Mesothelial cell of epicardium (in vitro differentiated cells): ENCODE results near the gene HMMR. TPM values are rescaled to one million over a fixed set of nuclear protein-coding genes. Genes with fewer than 3 reads are reported as not detected.

ENCODE experiments used
- DNase-seq, 2 experiments: peaks; one replicate each; pipeline ENCODE4 v3.0.0; 2021; ENCODE audit warnings: low spot score in 2 of 2; ENCODE audit not compliant: unreplicated experiment in 2 of 2
- H3K27ac Mint-ChIP-seq: 2 replicates; pipeline ENCODE4 v1.8.0; 2021; ENCODE audit warnings: mixed read lengths
- H3K27me3 Mint-ChIP-seq: 2 replicates; pipeline ENCODE4 v1.8.0; 2021; ENCODE audit warnings: low read depth, mixed read lengths
- H3K36me3 Mint-ChIP-seq: 2 replicates; pipeline ENCODE4 v1.8.0; 2021; ENCODE audit warnings: mixed read lengths
- H3K4me1 Mint-ChIP-seq: 2 replicates; pipeline ENCODE4 v1.8.0; 2021; ENCODE audit warnings: mixed read lengths
- H3K4me3 Mint-ChIP-seq: 2 replicates; pipeline ENCODE4 v1.8.0; 2021; ENCODE audit warnings: mild to moderate bottlenecking, moderate library complexity, mixed read lengths
- H3K9me3 Mint-ChIP-seq: 2 replicates; pipeline ENCODE4 v1.8.0; 2021; ENCODE audit warnings: mixed read lengths
- total RNA-seq: library from RNA; stranded (reverse); gene quantifications from 3 replicates; pipeline ENCODE4 v1.2.1, GENCODE V29; 2021
- TF ChIP-seq, protein P1 (sequence below): fragments of 200-600 bp; sonication (generic); IDR thresholded peaks from one replicate; pipeline ENCODE4 v1.5.0; 2021; ENCODE audit warnings: antibody characterized with exemption; ENCODE audit not compliant: unreplicated experiment

Gene HMMR
- total RNA-seq, 1 donor from 2014 or later, result 9.4 TPM

DNA sequence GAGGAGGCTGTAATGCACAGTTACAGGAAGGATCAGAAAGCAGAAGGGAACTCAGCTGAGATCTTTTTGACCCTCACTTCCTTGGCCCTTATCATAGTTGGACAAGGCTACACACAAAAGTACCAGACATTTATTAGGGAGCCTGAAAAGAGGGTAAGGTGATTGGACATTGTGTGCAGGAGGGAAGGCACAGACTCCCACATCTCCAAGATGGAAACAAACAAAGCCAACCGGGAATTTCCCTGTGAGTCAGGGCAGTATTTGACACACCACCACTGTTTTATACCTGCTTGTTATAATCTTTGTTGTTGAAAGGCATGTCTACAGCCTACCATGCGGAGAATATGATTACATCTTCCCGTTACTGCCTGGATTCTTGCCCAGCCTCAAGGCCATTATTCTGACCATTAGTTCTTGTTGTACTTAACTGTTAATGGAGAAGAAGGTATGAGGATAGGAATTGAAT lies 26.0 kb upstream of the HMMR start:
- TF ChIP-seq, protein P1, sequence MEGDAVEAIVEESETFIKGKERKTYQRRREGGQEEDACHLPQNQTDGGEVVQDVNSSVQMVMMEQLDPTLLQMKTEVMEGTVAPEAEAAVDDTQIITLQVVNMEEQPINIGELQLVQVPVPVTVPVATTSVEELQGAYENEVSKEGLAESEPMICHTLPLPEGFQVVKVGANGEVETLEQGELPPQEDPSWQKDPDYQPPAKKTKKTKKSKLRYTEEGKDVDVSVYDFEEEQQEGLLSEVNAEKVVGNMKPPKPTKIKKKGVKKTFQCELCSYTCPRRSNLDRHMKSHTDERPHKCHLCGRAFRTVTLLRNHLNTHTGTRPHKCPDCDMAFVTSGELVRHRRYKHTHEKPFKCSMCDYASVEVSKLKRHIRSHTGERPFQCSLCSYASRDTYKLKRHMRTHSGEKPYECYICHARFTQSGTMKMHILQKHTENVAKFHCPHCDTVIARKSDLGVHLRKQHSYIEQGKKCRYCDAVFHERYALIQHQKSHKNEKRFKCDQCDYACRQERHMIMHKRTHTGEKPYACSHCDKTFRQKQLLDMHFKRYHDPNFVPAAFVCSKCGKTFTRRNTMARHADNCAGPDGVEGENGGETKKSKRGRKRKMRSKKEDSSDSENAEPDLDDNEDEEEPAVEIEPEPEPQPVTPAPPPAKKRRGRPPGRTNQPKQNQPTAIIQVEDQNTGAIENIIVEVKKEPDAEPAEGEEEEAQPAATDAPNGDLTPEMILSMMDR, result no peak
- DNase-seq, result no peak
- H3K27ac Mint-ChIP-seq, result peak overlapping the region; percentile 88
- H3K36me3 Mint-ChIP-seq, result no peaks in the 10 kb centered on the region
- H3K9me3 Mint-ChIP-seq, result no peaks in the 10 kb centered on the region
- H3K4me3 Mint-ChIP-seq, result no peak overlapping the region
- H3K4me1 Mint-ChIP-seq, result peaks cover 27% of the 10 kb centered on the region
- no peaks in the 10 kb centered on the region for H3K27me3 Mint-ChIP-seq

DNA sequence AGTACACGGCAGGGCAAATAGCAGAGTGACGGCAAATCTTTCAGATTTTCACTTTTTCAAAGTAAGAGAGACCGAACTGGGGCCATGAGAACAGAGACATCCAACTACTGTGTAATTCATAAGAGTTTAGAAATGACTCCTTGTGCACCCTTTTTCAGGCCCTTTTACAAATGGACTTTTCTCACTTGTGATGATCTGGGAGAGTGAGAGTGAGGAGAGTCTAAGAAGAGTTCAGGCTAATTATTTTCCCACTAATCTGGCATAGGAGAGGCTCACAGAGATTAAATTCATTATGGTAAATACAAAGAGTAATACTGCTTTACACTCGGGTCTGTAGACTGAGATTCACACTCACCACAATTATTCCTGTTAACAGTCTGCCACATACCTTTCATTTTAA lies 23.9 kb upstream of the HMMR start:
- no peaks in the 10 kb centered on the region for H3K9me3 Mint-ChIP-seq
- TF ChIP-seq, protein P1, result no peak
- no peak for DNase-seq
- peak overlapping the region; percentile 87 for H3K4me3 Mint-ChIP-seq
- no peaks in the 10 kb centered on the region for H3K27me3 Mint-ChIP-seq
- H3K27ac Mint-ChIP-seq, result peak overlapping the region; percentile 96
- peaks cover 44% of the 10 kb centered on the region for H3K4me1 Mint-ChIP-seq
- H3K36me3 Mint-ChIP-seq, result peaks cover 7% of the 10 kb centered on the region

DNA sequence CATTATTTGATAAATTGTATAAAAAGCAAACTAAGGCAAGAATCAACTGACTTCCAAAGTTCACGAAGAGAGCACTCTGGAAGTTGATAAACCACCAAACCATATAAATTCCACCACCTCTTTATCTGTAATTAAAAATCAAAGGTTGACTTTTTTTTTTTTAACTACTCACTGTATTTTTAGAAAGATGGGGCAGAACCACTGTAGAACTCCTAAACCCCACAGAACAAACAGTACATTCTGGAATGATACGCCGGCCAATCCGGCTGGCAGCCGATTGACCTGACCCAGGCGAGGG lies 23.5 kb upstream of the HMMR start:
- H3K27me3 Mint-ChIP-seq, result no peaks in the 10 kb centered on the region
- H3K4me3 Mint-ChIP-seq, result peak overlapping the region; percentile 87
- H3K9me3 Mint-ChIP-seq, result no peaks in the 10 kb centered on the region
- H3K36me3 Mint-ChIP-seq, result peaks cover 7% of the 10 kb centered on the region
- peaks cover 44% of the 10 kb centered on the region for H3K4me1 Mint-ChIP-seq
- DNase-seq, result no peak
- peak overlapping the region; percentile 96 for H3K27ac Mint-ChIP-seq
- TF ChIP-seq, protein P1, result no peak

DNA sequence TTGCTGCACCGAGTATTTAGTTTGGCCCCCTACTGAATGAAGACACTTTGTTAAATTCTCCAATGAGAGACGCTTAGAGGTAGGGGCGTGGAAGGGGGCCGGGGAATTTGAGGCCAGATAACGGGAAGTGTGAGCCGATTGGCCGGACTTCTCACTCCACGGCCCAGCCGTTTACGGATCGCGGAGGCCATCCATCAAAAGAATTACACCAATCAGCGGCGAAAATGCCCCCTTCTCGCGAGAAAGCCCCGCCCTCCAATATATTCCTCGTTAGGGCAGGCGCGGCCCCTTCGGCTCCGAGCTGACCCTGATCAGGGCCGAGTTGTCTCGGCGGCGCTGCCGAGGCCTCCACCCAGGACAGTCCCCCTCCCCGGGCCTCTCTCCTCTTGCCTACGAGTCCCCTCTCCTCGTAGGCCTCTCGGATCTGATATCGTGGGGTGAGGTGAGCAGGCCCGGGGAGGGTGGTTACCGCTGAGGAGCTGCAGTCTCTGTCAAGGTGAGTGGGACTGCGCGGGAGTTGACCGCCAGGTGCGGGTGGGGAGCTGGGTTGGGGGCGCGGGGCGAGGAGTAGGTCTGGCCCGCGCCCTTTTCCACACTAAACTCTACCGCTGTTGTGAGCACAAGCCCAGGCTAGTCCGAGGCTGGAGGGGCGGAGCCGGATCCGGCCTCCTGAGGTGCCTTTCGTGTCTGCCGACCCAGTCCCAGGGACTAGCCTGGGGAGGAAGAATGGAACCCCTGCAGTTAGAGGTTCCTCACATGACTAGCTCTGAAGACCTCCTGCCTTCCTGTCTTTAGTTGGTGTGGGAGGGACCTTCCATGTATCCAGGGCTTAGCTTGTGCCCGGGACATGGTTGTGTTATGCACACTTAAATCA lies 22.9 kb upstream of the HMMR start, which contains the start of gene CCNG1:
TSS of gene CCNG1 (plus strand) at position 287 of the 874 bp plus-strand sequence. CDS start 1,662 bp downstream, outside the sequence.
- H3K9me3 Mint-ChIP-seq, result no peaks in the 10 kb centered on the region
- H3K27ac Mint-ChIP-seq, result peak within 1 kb of the TSS; percentile 96
- peak within 1 kb of the TSS; percentile 87 for H3K4me3 Mint-ChIP-seq
- peaks cover 13% of the 10 kb centered on the region for H3K36me3 Mint-ChIP-seq
- H3K4me1 Mint-ChIP-seq, result peaks cover 44% of the 10 kb centered on the region
- DNase-seq, result peak; percentile 76 to 90
- no peaks in the 10 kb centered on the region for H3K27me3 Mint-ChIP-seq
- TF ChIP-seq, protein P1, result no peak

DNA sequence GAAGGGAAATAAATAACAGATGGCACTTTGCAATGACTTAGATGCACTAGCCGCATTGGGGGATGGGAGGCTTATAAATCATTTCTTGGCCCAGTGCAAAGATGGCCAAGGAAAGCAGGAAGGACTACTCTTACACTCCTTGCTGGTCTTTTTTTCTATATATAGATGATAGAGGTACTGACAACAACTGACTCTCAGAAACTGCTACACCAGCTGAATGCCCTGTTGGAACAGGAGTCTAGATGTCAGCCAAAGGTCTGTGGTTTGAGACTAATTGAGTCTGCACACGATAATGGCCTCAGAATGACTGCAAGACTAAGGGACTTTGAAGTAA lies 21.4 kb upstream of the HMMR start:
- no peak for DNase-seq

More for the DNA sequence above, 21.4 kb upstream of the HMMR start:
- Mint-ChIP-seq H3K27me3 (no peaks in the 10 kb centered on the region), H3K36me3 (peaks cover 13% of the 10 kb centered on the region), H3K27ac (peak overlapping the region; percentile 96), H3K4me3 (peak overlapping the region; percentile 87), H3K4me1 (peaks cover 44% of the 10 kb centered on the region), H3K9me3 (no peaks in the 10 kb centered on the region)
- TF ChIP-seq, protein P1, result no peak
